Erythroblast (primary cell): ENCODE measurements around the gene FNDC3A.

Source experiments
- GATA1 ChIP-seq: IDR thresholded peaks from 2 replicates; pipeline ENCODE4 v1.6.1; 2011; ENCODE audit warnings: low read depth, mild to moderate bottlenecking, control low read depth, low read length, moderate library complexity
- POLR2A ChIP-seq: IDR thresholded peaks from 2 replicates; pipeline ENCODE4 v1.6.1; 2011; ENCODE audit warnings: mild to moderate bottlenecking, low read length

DNA sequence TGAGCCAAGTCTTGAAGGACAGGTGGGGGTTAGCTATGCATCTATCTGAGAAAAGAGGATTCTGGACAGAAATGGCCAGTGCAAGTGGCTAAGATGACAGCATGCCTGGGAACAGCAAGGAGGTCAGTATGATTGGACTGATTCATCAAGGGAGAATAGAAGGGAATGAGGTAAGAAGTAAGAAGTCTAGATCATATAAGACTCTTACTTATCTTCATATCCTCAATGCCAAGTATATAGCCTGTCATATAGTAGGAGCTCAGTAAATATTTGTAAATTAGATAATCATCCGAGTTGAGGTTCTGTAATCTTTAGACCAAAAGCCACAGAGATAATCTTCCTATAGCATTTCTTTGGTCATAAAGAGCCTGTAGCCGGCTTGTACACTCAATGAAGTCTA, 141.2 kb downstream of the FNDC3A start:
- no peak for TF ChIP-seq POLR2A
- no peak for TF ChIP-seq GATA1
